ENCODE measurements around the gene CFAP74.

DNA sequence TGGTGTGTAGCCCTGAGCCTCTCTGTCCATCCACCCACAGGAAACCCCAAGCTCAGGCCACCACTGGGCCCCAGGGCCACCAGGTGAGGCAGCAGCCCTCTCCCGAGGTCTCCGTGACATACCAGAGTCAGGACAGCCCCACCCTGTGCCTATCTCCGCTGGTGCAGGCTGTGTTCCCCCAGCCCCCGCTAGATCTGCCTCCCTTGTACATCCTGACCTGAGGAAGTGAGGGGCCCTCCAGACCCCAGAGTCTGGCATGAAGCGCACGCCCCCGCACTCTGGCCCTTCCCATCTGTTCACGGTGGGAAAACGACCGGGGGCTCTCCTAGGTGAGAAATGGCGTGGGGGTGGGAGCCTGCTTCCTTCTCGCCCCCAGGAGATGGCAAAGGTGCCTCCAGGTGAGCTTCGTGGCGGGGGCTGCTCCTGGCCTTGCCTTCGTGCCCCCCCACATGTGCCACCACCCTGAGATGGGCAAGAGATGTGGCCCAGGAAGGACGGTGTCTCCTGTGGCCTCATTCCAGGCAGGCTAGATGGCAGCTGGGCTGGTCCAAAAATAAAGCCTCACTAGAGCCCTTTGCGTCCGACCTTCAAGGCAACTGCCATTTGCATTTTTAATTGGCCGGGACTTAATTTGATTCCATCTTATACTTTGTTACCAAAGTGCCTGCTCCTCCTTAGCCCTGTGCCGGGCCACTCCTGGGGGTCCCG lies 18.6 kb upstream of the CFAP74 start:
- TF ChIP-seq, protein P1, sequence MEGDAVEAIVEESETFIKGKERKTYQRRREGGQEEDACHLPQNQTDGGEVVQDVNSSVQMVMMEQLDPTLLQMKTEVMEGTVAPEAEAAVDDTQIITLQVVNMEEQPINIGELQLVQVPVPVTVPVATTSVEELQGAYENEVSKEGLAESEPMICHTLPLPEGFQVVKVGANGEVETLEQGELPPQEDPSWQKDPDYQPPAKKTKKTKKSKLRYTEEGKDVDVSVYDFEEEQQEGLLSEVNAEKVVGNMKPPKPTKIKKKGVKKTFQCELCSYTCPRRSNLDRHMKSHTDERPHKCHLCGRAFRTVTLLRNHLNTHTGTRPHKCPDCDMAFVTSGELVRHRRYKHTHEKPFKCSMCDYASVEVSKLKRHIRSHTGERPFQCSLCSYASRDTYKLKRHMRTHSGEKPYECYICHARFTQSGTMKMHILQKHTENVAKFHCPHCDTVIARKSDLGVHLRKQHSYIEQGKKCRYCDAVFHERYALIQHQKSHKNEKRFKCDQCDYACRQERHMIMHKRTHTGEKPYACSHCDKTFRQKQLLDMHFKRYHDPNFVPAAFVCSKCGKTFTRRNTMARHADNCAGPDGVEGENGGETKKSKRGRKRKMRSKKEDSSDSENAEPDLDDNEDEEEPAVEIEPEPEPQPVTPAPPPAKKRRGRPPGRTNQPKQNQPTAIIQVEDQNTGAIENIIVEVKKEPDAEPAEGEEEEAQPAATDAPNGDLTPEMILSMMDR (IDR thresholded peaks at IDR 0.05; ENCODE audit: borderline replicate concordance, extremely low read depth, low read length, poor library complexity, severe bottlenecking): no peak
- TF ChIP-seq EZH2 (IDR thresholded peaks at IDR 0.05; ENCODE audit: borderline replicate concordance, low read depth, low read length, severe bottlenecking): no peak

Data from DND-41 (cell line).